ENCODE results near the gene RASAL2. TPM values are rescaled to one million over a fixed set of nuclear protein-coding genes. Genes with fewer than 3 reads are reported as not detected.

Gene RASAL2
- total and polyA plus RNA-seq, 2 of the 4 experiments (the other 2 are of a cell fraction): 13.1 to 20.6 TPM

GRCh38 chr1:178189814-178190213 lies 95.9 kb downstream of the RASAL2 start:
- H3K4me1 ChIP-seq (ENCODE audit: control insufficient read depth, insufficient read depth, low read length): peaks cover 2% of the 10 kb centered on the region
- H2AFZ ChIP-seq (replicated peaks; ENCODE audit: low read length, poor library complexity): no peak overlapping the region
- no peak overlapping the region for H4K5ac ChIP-seq (ENCODE audit: low read depth, low read length)
- no peak overlapping the region for H2AK9ac ChIP-seq (replicated peaks; ENCODE audit: low read depth, low read length, poor library complexity)
- H3K9me3 ChIP-seq (ENCODE audit: control insufficient read depth, insufficient read depth, low read length): no peaks in the 10 kb centered on the region
- no peak overlapping the region for H3K56ac ChIP-seq (ENCODE audit: extremely low read depth, insufficient read depth, low read length)
- no peak overlapping the region for H4K91ac ChIP-seq (ENCODE audit: insufficient read depth, low read depth, low read length)
- no peak overlapping the region for H2BK20ac ChIP-seq (ENCODE audit: low read depth, low read length)
- H3K9ac ChIP-seq (ENCODE audit: low read depth, low read length): no peak overlapping the region
- no peak overlapping the region for H3K4me3 ChIP-seq (ENCODE audit: insufficient read depth, low read depth, low read length)
- BruUV-seq (replicated peaks): no TSS peak
- peaks cover 3% of the 10 kb centered on the region; the same call in 1 of the 2 replicates for H4K20me1 ChIP-seq (ENCODE audit: insufficient read depth, low read length)
- no peak overlapping the region for H3K23ac ChIP-seq (ENCODE audit: low read depth, low read length)
- no peak overlapping the region for H4K8ac ChIP-seq (ENCODE audit: low read depth in 2 of 2, low read length in 2 of 2)
- no peak overlapping the region for H2AK5ac ChIP-seq (ENCODE audit: low read depth, low read length)
- ATAC-seq (ENCODE audit: low read depth): no peak
- no peak overlapping the region for H3K4me2 ChIP-seq (ENCODE audit: low read depth, low read length)
- no peak overlapping the region for H3K18ac ChIP-seq (ENCODE audit: low read depth, low read length)
- H3K4ac ChIP-seq (ENCODE audit: low read depth, low read length): no peak overlapping the region
- no peak overlapping the region for H2BK5ac ChIP-seq (ENCODE audit: low read depth, low read length, poor library complexity, severe bottlenecking)
- ChIA-PET CTCF (no interaction called here), POLR2A (ENCODE audit: unreplicated experiment) (no interaction called here)
- H2BK120ac ChIP-seq (ENCODE audit: low read depth, low read length): no peak overlapping the region
- H3K14ac ChIP-seq (replicated peaks; ENCODE audit: low read depth, low read length): no peak overlapping the region
- intact Hi-C loops (cut with micrococcal nuclease) (loop anchor here (5.0 kb wide), 2 partner anchors 37 to 158 kb away; no protein-coding TSS in a partner anchor), in situ Hi-C loops (cut with MboI; ENCODE audit: low sequenced_read_pairs) (no loop called here), dilution Hi-C loops (cut with HindIII; ENCODE audit: low sequenced_read_pairs, unreplicated experiment) (no loop called here)
- no peaks in the 10 kb centered on the region for H3K36me3 ChIP-seq (ENCODE audit: control insufficient read depth, insufficient read depth, low read length)
- H3K79me1 ChIP-seq (ENCODE audit: low read depth in 1 of 2, low read length in 2 of 2): peaks cover 7 to 30% of the 10 kb centered on the region in 2 experiments
- DNase-seq: peak; percentile 11
- no peaks in the 10 kb centered on the region; the same call in 1 of the 2 replicates for H3K9me1 ChIP-seq (ENCODE audit: insufficient read depth, low read length)
- H2BK15ac ChIP-seq (ENCODE audit: low read depth, low read length): no peak overlapping the region
- H3K27me3 ChIP-seq (ENCODE audit: control insufficient read depth, insufficient read depth, low read length): no peaks in the 10 kb centered on the region
- no peak overlapping the region for H3K27ac ChIP-seq (ENCODE audit: insufficient read depth, low read length)
- no CpG with 5 or more reads among the region's 3 CpGs for WGBS, 2 experiments (ENCODE audit: extremely low coverage in 2 of 2, insufficient read length in 1 of 2)
- TF ChIP-seq FOS (IDR thresholded peaks at IDR 0.05; ENCODE audit: low read depth, low read length): no peak
- TF ChIP-seq BHLHE40 (IDR thresholded peaks at IDR 0.05; ENCODE audit: low read depth, low read length): no peak
- TF ChIP-seq MAFK (IDR thresholded peaks at IDR 0.05; ENCODE audit: low read depth, low read length): no peak
- no peak for TF ChIP-seq NFE2L2 (IDR thresholded peaks at IDR 0.05; ENCODE audit: low read depth, low read length)
- no peak for TF ChIP-seq USF2 (IDR thresholded peaks at IDR 0.05; ENCODE audit: low read depth, low read length)
- TF ChIP-seq RAD21 (IDR thresholded peaks at IDR 0.05; ENCODE audit: low read length): peak; percentile 51
- TF ChIP-seq, protein P1, sequence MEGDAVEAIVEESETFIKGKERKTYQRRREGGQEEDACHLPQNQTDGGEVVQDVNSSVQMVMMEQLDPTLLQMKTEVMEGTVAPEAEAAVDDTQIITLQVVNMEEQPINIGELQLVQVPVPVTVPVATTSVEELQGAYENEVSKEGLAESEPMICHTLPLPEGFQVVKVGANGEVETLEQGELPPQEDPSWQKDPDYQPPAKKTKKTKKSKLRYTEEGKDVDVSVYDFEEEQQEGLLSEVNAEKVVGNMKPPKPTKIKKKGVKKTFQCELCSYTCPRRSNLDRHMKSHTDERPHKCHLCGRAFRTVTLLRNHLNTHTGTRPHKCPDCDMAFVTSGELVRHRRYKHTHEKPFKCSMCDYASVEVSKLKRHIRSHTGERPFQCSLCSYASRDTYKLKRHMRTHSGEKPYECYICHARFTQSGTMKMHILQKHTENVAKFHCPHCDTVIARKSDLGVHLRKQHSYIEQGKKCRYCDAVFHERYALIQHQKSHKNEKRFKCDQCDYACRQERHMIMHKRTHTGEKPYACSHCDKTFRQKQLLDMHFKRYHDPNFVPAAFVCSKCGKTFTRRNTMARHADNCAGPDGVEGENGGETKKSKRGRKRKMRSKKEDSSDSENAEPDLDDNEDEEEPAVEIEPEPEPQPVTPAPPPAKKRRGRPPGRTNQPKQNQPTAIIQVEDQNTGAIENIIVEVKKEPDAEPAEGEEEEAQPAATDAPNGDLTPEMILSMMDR (conservative IDR thresholded peaks at IDR 0.05; ENCODE audit: low read depth, low read length): peak; percentile 28; the same call in 1 of the 2 replicates
- TF ChIP-seq ELK1 (IDR thresholded peaks at IDR 0.05; ENCODE audit: borderline replicate concordance, low read depth, low read length): no peak
- TF ChIP-seq SMC3 (IDR thresholded peaks at IDR 0.05; ENCODE audit: low read depth, low read length): 0 out of 2 replicates have a peak, but pooled peaks have one; percentile 12
